ENCODE measurements around the gene TMEM248.

DNA sequence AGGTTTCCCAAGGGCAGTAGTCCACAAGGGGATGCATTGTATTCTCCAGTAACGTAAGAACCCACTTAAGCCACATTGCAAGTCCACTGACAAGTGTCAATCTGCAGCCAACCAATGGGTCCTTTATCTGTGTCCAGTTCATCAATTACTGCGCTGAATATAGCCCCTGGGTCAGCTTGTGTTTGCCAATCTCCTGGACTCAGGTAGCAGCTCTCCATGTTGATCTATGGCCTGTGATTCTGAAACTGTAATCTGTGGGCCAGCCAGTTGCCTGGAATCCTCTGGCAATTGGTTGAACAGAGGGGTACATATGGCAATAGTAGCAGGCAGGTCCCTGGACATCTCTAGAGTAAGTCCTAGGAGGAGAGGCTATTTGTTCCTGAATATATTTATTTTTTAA, 8.8 kb upstream of the TMEM248 start:
- TF ChIP-seq POLR2A (IDR thresholded peaks at IDR 0.05): no peak
- TF ChIP-seq, protein P1, sequence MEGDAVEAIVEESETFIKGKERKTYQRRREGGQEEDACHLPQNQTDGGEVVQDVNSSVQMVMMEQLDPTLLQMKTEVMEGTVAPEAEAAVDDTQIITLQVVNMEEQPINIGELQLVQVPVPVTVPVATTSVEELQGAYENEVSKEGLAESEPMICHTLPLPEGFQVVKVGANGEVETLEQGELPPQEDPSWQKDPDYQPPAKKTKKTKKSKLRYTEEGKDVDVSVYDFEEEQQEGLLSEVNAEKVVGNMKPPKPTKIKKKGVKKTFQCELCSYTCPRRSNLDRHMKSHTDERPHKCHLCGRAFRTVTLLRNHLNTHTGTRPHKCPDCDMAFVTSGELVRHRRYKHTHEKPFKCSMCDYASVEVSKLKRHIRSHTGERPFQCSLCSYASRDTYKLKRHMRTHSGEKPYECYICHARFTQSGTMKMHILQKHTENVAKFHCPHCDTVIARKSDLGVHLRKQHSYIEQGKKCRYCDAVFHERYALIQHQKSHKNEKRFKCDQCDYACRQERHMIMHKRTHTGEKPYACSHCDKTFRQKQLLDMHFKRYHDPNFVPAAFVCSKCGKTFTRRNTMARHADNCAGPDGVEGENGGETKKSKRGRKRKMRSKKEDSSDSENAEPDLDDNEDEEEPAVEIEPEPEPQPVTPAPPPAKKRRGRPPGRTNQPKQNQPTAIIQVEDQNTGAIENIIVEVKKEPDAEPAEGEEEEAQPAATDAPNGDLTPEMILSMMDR (IDR thresholded peaks at IDR 0.05): no peak
